GM12801 (cell line): Measurements from ENCODE around the gene DGKI.

Experiments used
- TF ChIP-seq, protein P1 (sequence below): IDR thresholded peaks from one replicate; pipeline ENCODE4 v1.5.1; 2011; ENCODE audit warnings: control low read depth; ENCODE audit not compliant: insufficient read length; ENCODE audit errors: extremely low read depth

The DGKI gene

DNA sequence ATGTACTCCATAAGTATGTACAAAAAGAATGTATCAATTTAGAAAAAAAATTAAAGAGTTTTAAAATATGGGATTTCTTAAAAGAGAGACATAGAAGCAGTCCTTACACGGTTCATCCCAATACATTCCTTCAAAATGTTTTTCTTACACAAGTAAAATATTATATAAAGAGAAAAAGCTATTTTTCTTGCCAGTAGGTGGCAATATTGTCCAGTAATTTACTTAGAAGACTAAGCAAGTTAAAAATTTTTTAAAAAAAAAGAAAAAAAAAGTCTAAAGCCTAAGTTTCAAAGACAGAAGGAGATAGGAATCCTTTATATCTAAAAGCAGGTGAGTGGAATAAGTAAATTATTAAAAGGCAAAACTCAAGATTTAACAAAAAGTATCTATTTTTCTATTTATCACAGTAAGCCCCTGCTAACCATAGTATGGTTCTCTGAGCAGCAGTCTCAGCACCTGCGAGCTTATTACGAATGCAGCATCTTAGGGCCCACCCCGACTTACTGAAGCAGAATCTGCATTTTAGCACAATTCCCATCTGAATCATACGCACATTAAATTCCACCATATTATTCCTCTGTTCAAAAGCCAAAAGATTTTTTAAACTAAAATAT lies 240.6 kb downstream of the DGKI start:
- TF ChIP-seq, protein P1, sequence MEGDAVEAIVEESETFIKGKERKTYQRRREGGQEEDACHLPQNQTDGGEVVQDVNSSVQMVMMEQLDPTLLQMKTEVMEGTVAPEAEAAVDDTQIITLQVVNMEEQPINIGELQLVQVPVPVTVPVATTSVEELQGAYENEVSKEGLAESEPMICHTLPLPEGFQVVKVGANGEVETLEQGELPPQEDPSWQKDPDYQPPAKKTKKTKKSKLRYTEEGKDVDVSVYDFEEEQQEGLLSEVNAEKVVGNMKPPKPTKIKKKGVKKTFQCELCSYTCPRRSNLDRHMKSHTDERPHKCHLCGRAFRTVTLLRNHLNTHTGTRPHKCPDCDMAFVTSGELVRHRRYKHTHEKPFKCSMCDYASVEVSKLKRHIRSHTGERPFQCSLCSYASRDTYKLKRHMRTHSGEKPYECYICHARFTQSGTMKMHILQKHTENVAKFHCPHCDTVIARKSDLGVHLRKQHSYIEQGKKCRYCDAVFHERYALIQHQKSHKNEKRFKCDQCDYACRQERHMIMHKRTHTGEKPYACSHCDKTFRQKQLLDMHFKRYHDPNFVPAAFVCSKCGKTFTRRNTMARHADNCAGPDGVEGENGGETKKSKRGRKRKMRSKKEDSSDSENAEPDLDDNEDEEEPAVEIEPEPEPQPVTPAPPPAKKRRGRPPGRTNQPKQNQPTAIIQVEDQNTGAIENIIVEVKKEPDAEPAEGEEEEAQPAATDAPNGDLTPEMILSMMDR, result no peak

DNA sequence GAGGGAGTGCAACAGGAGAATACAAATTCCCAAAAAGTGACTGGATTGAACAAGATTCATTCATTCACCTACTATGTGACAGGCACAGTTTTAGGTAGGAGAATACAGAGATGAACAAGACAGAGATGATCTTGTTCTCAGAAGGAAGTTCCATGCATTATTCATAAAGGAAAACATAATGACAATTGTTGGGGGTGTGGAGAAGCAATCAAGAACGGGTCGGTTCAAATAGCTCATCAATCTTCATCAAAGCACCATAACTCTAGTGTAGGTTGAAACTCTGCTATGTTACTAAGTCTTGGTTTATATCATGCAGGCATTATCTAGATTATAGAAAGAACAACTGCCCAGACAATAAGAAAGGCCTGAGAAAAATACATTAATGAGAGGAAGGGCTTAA lies 243.7 kb downstream of the DGKI start:
- TF ChIP-seq, protein P1, result no peak

DNA sequence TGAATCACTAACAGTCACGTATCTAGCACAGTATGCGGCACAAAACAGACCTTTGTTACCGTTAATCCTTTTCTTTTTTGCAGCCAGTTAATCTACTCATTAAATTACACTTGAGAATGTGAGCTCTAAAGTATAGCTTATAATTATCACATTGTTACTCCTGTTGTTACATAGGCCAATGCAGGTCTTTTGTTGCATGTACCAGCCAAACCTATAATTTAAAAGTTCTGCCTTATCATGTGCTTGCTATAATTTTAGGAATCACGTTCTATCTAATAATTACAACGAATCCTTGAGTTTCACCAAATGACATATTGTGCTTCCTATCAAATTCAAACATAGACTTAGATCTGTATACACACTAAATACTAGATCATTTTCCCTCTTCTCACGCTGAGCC lies 245.1 kb downstream of the DGKI start:
- TF ChIP-seq, protein P1, result no peak

- TF ChIP-seq, protein P1, result no peak
These were observed 248.9 kb downstream of the DGKI start for GRCh38 chr7:137597856-137598255.

DNA sequence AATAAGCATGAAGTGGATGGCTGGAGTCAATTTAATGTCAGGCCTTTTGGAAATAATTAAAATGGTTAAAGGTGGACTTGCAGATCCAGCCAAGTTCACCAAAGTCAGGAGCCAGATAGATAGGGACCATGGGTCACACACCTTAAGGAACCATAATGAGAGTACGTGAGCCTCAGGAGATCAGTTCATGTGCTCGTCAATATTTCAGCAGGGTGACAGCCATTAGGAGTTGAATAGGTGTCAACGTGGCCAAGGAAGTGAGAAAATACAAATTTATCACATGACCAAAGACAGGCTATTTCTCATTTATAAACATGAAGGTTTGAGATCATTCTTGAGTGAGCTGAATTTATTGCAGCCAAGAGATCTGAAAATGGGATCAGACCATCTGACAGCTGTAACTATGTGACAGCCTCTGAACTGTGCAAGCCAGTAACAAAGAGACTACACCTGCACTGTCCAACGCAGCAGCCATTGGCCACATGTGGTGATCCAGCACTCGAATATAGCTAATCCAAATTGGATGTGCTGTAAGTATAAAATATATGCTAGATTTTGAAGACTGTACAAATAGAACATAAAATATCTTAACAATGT lies 253.6 kb downstream of the DGKI start:
- TF ChIP-seq, protein P1, result no peak

- TF ChIP-seq, protein P1, result no peak
These were observed 254.4 kb downstream of the DGKI start for GRCh38 chr7:137592232-137592896.

- TF ChIP-seq, protein P1, result no peak
These were observed 255.3 kb downstream of the DGKI start for GRCh38 chr7:137591421-137591837.
